Stimulated activated CD8-positive, alpha-beta memory T cell treated with anti-CD3 and anti-CD28 coated beads, Interleukin-7, amount 100 ng/mL, for 1 hour (primary cell): ENCODE results near the gene SP3.

Source experiments
- DNase-seq, 2 donors: peaks; one replicate each; pipeline ENCODE4 v3.0.0-alpha.2; 2020; ENCODE audit warnings: low read depth in 2 of 2

Gene SP3

GRCh38 chr2:173965372-173966025 lies at the start of gene SP3:
Gene SP3 (minus strand): TSS chr2:173965373. CDS start chr2:173965171, 202 bp downstream.
- peak; percentile 88 to 90 for DNase-seq

DNA sequence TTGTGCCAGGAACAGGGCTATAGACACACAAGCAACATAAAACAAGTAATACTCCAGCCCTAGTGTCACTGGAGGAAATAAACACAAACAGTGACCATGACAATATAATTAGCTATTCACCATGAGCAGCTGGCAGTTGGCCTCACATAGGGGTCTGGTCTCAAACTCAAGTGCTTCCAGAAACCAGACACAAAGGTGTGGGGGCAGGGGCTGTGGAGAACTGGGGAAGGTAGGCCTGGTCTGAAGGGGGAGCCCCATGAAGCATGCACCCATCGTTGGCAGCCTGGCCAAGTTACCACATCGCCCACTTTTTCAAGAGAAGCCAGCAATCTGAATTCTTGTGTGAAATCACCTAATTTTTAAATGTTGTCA lies 49.5 kb upstream of the SP3 start:
- DNase-seq, result no peak

DNA sequence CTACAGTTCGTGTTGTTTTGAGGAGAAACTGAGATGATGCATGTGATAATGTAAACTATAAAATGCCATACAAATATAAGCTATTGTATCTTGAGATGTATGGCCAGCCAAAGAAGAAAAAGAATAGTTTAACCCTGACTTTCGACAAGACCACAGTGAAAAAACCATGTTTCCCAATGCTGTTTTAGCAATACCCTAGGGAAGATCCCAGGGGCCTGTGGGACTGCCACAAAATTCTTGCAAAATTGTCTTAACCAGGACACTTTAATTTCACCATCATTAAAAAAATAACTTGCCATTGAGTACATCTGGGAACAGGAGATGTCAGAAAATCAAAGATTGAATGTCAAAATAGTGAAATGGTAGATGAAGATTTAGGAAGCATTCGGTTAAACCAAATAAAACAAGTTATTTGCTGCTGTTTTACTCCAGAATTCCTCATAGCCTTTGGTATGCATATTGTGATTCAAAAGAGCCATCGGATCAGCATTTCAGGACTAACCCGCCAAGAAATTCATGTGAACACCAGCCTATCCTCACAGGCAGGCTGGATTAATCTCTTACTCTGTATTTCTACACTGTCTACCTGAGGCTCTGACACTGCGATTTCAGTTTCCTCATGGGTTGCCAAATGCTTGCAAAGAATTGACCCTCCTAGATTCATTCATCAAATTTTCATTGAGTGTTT lies 49.0 kb upstream of the SP3 start:
- no peak for DNase-seq

DNA sequence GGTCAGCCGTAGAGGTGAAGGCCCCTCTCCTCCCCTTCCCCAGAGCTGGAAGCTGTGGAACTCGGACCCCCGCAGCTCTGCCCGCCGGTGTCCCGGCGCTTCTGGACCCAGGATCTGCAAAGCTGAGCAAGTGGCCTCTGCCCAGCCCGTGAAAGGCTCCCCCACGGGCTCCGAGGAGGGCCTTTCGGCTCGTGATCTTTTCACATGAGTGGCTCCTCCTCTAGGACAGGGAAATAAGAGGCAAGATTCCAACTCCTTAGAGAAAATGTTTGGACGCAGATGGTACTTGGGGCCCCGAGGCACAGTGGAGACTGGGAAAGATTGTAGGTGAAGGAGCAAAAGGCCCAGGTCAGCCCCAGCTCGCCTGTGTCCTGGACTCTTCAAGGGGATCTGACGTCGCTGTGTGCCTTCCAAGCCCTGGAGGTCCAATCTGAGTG lies 48.2 kb upstream of the SP3 start:
- DNase-seq, result no peak

GRCh38 chr2:174012347-174013314 lies 47.5 kb upstream of the SP3 start:
- DNase-seq, result peak in 1 of 2 donors; percentile 15

DNA sequence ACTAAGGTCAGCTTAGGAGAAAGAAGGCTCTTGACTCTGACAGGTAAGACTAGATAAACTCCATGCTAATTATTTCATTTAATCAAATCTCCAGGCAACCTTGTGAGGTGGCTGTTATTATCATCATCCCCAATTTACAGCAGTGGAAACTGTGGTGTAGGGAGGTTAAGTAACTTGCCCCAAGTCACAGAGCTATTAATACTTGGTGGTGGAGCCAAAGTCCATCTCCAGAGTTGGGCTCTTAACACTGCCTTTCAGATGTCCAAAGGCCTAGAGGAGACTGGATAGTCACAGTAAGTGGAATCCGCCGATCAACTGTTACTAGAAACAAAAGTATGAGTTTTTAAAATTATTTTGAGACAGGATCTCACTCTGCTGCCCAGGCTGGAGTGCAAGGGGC lies 46.6 kb upstream of the SP3 start:
- DNase-seq, result no peak

- DNase-seq, result no peak
These were observed 46.0 kb upstream of the SP3 start for GRCh38 chr2:174011173-174011572.

- no peak for DNase-seq
These were observed 44.5 kb upstream of the SP3 start for GRCh38 chr2:174009488-174010223.

- DNase-seq, result no peak
These were observed 43.5 kb upstream of the SP3 start for GRCh38 chr2:174008720-174009119.

GRCh38 chr2:174007010-174007409 lies 41.8 kb upstream of the SP3 start:
- no peak for DNase-seq

DNA sequence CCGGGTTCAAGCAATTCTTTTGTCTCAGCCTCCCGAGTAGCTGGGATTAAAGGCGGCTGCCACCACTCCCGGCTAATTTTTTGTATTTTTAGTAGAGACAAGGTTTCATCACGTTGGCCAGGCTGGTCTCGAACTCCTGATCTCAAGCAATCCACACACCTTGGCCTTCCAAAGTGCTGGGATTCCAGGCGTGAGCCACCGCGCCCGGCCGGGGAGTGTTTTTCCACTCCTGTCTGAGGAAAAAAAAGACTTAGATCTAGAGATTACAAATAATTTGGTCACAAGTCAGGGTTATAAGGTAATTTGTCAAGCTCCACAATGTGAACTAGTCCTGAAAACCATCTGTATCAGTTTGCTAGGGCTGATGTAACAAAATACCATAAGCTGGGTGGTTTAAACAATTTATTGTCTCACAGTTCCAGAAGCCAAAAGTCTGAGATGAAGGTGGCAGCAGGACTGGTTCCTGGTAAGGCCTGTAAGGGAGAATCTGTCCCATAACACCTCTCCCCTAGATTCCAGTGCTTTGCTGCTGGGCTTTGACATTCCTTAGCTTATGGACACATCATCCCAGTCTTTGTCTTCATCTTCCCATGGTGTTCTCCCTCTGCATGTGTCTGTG lies 40.7 kb upstream of the SP3 start:
- no peak for DNase-seq

- no peak for DNase-seq
These were observed 39.9 kb upstream of the SP3 start for GRCh38 chr2:174004905-174005605.

- no peak for DNase-seq
These were observed 38.8 kb upstream of the SP3 start for GRCh38 chr2:174003720-174004695.

DNA sequence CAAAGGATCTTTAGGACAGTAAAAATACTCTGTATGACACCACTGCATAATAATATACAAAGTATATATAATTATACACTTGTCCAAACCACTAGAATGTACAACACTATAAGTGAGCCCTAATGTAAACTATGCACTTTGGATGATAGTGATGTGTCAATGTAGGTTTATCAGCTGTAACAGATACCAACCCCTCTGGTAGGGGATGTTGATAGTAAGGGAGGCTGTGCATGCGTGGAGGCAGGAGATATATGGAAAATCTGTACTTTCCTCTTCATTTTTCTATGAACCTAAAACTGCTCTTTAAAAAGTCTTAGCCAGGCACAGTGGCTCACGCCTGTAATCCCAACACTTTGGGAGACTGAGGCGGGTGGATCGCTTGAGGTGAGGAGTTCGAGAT lies 37.5 kb upstream of the SP3 start:
- DNase-seq, result no peak

DNA sequence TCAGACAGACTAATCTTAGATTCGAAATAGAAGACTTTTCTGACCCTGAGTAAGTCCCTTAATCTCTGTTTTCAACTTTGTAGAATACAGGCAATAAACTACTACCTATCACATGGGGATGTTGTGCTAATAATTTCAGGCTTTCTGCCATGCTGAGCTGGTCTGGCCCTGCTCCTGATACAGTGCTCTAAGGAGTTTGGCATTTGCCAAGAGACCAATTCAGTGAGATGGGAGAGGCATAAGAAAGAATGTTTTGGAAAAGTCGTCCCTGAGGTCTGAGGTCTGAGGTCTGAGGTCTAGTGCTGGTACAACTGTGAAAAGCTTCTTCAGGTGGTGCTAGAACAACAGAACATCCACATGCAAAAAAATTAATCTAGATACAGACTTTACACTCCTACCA lies 35.9 kb upstream of the SP3 start:
- DNase-seq, result no peak

GRCh38 chr2:173999724-174000123 lies 34.6 kb upstream of the SP3 start:
- no peak for DNase-seq

DNA sequence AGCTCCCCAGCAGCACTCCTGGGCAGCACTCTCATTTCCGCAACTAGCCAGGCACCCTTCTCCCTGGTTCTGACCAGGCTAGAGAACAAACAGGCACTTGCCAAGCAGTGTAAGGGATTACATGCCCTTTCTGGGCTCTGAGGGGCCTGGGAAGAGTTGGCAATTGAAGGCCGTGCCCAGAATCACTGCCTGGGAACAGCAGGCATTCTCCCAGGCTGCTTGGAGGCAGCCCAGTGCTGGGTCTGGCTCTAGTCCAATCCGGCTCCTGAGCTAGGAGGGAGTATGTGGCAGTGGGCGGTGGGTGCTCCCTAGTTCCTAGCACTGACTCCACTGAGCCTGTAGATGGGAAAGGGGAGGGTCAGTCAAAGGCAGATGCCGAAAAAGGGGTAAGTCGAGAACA lies 34.1 kb upstream of the SP3 start:
- DNase-seq, result no peak

DNA sequence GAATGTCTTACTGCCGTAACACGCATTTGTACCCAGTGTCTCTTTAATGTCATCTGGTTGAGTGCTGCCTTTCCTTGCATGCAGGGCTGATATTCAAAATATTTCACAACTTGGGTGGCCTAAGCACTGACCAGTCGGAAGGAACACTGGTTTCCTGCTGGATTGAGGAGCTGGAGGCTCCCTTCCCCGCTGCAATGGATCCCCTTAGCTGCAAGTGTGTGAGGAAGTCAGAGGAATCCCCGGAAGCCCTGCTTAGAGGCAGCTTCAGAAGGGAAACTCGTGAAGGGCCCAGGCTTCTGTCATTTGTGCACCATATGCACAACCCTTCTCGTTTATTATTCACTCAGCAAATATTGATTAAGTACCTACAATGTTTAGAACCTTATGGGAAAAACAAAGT lies 33.2 kb upstream of the SP3 start:
- DNase-seq, result no peak

GRCh38 chr2:173997753-173998152 lies 32.6 kb upstream of the SP3 start:
- no peak for DNase-seq

DNA sequence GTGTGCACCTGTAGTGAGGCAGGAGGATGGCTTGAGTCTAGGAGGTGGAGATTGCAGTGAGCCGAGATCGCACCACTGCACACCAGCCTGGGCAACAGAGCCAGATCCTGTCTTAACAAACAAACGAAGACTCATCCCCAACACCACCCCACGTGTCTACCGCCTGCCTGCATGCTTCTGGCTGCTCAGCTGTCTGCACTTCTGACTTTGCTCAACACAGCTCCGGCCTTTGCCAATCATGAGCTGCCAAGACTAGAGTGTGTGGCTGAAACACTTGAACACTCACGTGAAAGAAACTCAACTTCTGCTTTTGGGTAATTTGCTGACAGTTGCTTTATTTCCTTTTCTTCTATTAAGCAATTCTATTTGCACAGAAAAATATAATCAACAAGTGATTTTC lies 32.1 kb upstream of the SP3 start:
- DNase-seq, result no peak
